HCT116 (cell line): ENCODE results near the gene ZNF853.

Experiments used
- ATF3 ChIP-seq: IDR thresholded peaks from 2 replicates; pipeline ENCODE4 v1.6.1; 2012
- CEBPB ChIP-seq: IDR thresholded peaks from 2 replicates; pipeline ENCODE4 v1.6.1; 2012; ENCODE audit warnings: low read depth
- CTCF ChIP-seq, 3 experiments: fragments of 200-600 bp in 1 of 3; sonication (generic) in 1 of 3; IDR thresholded peaks in 2 of 3; conservative IDR thresholded peaks in 1 of 3; 2 replicates each; pipeline ENCODE4 v1.5.1; 2012 to 2017; ENCODE audit warnings: low read depth in 2 of 3, low read length in 2 of 3, antibody characterized with exemption in 1 of 3, borderline replicate concordance in 1 of 3, control low read depth in 1 of 3, mild to moderate bottlenecking in 1 of 3, mixed read lengths in 1 of 3, mixed run types in 1 of 3, moderate library complexity in 1 of 3; ENCODE audit not compliant: insufficient read depth in 1 of 3
- POLR2A ChIP-seq: IDR thresholded peaks from 2 replicates; pipeline ENCODE4 v1.7.0; 2011; ENCODE audit warnings: borderline replicate concordance; ENCODE audit not compliant: insufficient read depth, insufficient read length; ENCODE audit errors: extremely low read depth
- SP1 ChIP-seq: IDR thresholded peaks from 2 replicates; pipeline ENCODE4 v1.6.1; 2012; ENCODE audit warnings: low read depth
- TCF7L2 ChIP-seq: IDR thresholded peaks from 2 replicates; pipeline ENCODE4 v1.7.0; 2011; ENCODE audit warnings: borderline replicate concordance, inconsistent platforms; ENCODE audit not compliant: insufficient read depth, insufficient read length; ENCODE audit errors: extremely low read depth
- ZFX ChIP-seq: fragments of 450-650 bp; IDR thresholded peaks from 2 replicates; pipeline ENCODE4 v1.6.1; 2017
- ZNF274 ChIP-seq: fragments of 200-500 bp; sonication (Bioruptor generic); IDR thresholded peaks from 2 replicates; pipeline ENCODE4 v1.6.1; 2014; ENCODE audit warnings: mild to moderate bottlenecking, low read depth, low read length, inconsistent platforms
- TF ChIP-seq, protein P1 (sequence below): IDR thresholded peaks from 2 replicates; pipeline ENCODE4 v1.6.1; 2012; ENCODE audit warnings: low read depth
- TF ChIP-seq, protein P2 (sequence below): IDR thresholded peaks from 2 replicates; pipeline ENCODE4 v1.6.1; 2011; ENCODE audit warnings: mild to moderate bottlenecking, low read length, moderate library complexity; ENCODE audit not compliant: insufficient replicate concordance; ENCODE audit errors: extremely low read depth

DNA sequence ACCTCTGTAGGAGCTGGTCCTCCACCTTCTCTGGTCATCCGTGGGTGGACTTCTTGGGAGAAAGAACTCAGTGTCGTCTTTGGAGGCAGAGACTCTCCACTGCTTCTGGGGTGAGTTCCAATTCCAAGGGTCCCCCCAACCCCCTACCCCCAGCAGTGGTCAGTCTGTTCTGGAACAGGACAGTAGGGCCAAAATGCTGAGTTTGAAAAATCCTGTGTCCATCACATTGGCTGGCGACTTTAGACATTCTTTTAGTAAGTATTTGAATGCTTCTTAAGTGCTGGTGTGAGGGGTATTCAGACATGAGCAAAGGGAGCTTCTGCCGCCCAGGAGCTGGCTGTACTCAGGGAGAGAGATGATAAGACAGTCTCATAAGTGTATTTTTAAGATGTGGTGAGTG lies 23.6 kb downstream of the ZNF853 start:
- no peak for TF ChIP-seq ZFX
- no peak for TF ChIP-seq ATF3
- TF ChIP-seq CTCF (IDR thresholded peaks at IDR 0.05 in 2 of 3, conservative IDR thresholded peaks at IDR 0.05 in 1 of 3; ENCODE audit: borderline replicate concordance in 1 of 3, insufficient read depth in 1 of 3, low read depth in 2 of 3, low read length in 2 of 3) = no peak
- no peak for TF ChIP-seq POLR2A
- TF ChIP-seq, protein P1, sequence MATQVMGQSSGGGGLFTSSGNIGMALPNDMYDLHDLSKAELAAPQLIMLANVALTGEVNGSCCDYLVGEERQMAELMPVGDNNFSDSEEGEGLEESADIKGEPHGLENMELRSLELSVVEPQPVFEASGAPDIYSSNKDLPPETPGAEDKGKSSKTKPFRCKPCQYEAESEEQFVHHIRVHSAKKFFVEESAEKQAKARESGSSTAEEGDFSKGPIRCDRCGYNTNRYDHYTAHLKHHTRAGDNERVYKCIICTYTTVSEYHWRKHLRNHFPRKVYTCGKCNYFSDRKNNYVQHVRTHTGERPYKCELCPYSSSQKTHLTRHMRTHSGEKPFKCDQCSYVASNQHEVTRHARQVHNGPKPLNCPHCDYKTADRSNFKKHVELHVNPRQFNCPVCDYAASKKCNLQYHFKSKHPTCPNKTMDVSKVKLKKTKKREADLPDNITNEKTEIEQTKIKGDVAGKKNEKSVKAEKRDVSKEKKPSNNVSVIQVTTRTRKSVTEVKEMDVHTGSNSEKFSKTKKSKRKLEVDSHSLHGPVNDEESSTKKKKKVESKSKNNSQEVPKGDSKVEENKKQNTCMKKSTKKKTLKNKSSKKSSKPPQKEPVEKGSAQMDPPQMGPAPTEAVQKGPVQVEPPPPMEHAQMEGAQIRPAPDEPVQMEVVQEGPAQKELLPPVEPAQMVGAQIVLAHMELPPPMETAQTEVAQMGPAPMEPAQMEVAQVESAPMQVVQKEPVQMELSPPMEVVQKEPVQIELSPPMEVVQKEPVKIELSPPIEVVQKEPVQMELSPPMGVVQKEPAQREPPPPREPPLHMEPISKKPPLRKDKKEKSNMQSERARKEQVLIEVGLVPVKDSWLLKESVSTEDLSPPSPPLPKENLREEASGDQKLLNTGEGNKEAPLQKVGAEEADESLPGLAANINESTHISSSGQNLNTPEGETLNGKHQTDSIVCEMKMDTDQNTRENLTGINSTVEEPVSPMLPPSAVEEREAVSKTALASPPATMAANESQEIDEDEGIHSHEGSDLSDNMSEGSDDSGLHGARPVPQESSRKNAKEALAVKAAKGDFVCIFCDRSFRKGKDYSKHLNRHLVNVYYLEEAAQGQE = no peak
- TF ChIP-seq ZNF274 = no peak
- no peak for TF ChIP-seq SP1
- no peak for TF ChIP-seq CEBPB
- TF ChIP-seq, protein P2, sequence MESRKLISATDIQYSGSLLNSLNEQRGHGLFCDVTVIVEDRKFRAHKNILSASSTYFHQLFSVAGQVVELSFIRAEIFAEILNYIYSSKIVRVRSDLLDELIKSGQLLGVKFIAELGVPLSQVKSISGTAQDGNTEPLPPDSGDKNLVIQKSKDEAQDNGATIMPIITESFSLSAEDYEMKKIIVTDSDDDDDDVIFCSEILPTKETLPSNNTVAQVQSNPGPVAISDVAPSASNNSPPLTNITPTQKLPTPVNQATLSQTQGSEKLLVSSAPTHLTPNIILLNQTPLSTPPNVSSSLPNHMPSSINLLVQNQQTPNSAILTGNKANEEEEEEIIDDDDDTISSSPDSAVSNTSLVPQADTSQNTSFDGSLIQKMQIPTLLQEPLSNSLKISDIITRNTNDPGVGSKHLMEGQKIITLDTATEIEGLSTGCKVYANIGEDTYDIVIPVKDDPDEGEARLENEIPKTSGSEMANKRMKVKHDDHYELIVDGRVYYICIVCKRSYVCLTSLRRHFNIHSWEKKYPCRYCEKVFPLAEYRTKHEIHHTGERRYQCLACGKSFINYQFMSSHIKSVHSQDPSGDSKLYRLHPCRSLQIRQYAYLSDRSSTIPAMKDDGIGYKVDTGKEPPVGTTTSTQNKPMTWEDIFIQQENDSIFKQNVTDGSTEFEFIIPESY = no peak
- no peak for TF ChIP-seq TCF7L2
